GM12864 (cell line): Measurements from ENCODE around the gene PLAC8.

Experiments
- DNase-seq: peaks from one replicate; pipeline ENCODE4 v3.0.0-alpha.2; 2011; ENCODE audit warnings: low read depth
- H3K4me3 ChIP-seq: 2 replicates; pipeline ENCODE4 v1.5.1; 2011; ENCODE audit warnings: mild to moderate bottlenecking, low read depth, low read length, control low read depth
- CTCF ChIP-seq: IDR thresholded peaks from 2 replicates; pipeline ENCODE4 v1.5.1; 2011; ENCODE audit warnings: low read depth, mild to moderate bottlenecking, moderate library complexity, low read length, control low read depth, inconsistent platforms; ENCODE audit errors: missing control alignments

PLAC8 gene

GRCh38 chr4:83110970-83111750 is 3.4 kb downstream of the PLAC8 start:
- peak overlapping the region; percentile 20; the same call in 1 of the 2 replicates for H3K4me3 ChIP-seq
- no peak for TF ChIP-seq CTCF
- no peak for DNase-seq

- peak; percentile 87 for TF ChIP-seq CTCF
- DNase-seq = peak; percentile 77
- H3K4me3 ChIP-seq = peak overlapping the region; percentile 73
These were observed 4.1 kb downstream of the PLAC8 start for GRCh38 chr4:83110223-83110945.

DNA sequence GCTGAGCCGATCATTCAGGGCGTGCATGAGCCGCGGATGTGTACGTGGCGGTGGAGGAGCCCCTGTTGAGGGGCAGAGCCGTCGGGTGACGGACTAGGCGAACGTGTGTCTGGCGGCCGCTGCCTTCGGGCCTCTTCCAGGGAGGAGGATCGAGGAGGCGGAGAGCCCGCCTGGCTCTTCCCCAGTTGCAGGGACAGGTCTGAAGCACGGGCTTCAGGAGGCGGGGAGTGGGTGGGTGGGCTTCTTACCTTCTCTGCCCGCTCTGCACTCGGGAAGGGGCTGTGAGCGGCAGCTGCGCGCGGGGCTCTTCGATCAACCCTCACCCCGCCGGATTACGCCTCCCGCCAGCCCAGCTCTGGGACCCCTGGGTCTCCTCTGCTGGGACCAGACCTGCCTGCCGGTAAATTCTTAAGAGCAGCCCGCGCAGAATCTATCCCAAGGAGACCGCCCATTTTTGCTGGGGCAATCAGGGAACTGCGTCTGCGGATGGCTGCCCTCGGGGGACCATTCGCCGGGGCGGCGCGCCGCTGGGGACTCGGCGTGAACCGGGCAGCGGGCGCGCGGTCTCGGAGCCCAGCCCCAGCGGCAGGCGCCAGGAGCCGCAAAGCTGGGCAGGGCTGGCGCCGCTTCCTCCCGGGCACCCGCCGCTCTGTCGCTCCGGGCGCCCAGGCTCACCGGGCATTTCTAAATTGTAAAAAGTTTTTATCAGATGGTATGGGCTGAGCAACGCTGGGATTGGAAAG is 4.9 kb downstream of the PLAC8 start:
- peak overlapping the region; percentile 73 for H3K4me3 ChIP-seq
- DNase-seq = no peak

DNA sequence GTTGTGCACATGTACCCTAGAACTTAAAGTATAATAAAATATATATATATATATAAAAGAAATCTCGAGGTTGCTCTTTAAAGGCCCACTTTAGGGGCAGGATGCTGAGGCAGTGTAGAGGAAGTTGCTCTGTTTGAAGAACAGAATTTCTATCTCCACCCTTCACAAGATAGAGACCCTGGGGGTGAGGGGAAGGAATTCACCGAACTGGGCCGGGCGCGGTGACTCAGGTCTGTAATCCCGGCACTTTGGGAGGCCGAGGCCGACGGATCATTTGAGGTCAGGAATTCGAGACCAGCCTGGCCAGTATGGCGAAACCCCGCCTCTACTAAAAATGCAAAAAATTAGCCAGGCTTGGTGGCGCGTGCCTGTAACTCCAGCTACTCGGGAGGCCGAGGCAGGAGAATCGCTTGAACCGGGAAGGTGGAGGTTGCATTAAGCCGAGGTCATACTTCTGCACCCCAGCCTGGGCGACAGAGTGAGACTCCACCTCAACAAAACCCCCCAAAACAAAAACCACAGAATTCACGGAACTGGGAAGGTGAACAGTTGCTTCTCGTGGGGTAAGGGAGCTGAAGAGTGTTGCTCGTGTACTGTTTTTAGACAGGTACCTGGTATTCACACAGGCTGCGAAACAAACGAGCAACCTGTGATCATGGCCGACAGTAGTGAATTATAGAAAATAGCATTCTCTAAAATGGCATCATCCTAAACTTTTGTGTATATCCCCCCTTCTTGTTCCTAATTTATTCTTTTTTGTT is 6.2 kb downstream of the PLAC8 start:
- DNase-seq = no peak
- peak overlapping the region; percentile 73 for H3K4me3 ChIP-seq
- TF ChIP-seq CTCF = no peak

More for the DNA sequence above, 4.9 kb downstream of the PLAC8 start:
- no peak for TF ChIP-seq CTCF

DNA sequence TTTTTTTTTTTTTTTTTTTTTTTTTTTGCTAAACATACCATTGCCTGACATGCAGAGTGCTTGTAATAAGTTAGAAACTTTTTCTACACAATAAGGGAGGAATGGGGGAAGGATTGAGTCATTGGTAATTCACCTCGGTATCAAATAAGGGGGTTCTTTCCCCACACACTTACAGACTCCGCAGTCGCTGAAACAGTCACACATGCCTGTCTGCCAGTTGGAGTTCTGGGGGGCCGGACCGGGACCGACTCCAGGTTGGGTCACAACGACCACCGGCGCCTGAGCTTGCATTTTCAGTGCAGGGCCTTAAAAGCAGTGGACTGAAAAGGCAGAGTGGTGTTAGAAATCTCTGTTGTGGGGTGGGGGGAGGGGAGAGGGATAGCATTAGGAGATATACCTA is 6.9 kb downstream of the PLAC8 start:
- DNase-seq = no peak
- TF ChIP-seq CTCF = no peak
- H3K4me3 ChIP-seq = no peak overlapping the region

- no peak for TF ChIP-seq CTCF
- H3K4me3 ChIP-seq = no peak overlapping the region
These were observed 9.5 kb downstream of the PLAC8 start for GRCh38 chr4:83104991-83105390.

More at GRCh38 chr4:83104991-83105390, 9.5 kb downstream of the PLAC8 start:
- no peak for DNase-seq
